HG03439 (cell line): ENCODE results near the gene OR4E1.
"Not testable (repeated sequence)": the region's sequence is repeated elsewhere in the genome, so short reads cannot be mapped to it uniquely, and the experiment has no call there.

Experiments used
- ATAC-seq: cut with Tn5 transposase; IDR thresholded peaks from one replicate; pipeline ENCODE4 v1.9.1; 2021; ENCODE audit warnings: mild to moderate bottlenecking, moderate library complexity; ENCODE audit not compliant: unreplicated experiment

The OR4E1 gene, protein sequence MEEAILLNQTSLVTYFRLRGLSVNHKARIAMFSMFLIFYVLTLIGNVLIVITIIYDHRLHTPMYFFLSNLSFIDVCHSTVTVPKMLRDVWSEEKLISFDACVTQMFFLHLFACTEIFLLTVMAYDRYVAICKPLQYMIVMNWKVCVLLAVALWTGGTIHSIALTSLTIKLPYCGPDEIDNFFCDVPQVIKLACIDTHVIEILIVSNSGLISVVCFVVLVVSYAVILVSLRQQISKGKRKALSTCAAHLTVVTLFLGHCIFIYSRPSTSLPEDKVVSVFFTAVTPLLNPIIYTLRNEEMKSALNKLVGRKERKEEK

DNA sequence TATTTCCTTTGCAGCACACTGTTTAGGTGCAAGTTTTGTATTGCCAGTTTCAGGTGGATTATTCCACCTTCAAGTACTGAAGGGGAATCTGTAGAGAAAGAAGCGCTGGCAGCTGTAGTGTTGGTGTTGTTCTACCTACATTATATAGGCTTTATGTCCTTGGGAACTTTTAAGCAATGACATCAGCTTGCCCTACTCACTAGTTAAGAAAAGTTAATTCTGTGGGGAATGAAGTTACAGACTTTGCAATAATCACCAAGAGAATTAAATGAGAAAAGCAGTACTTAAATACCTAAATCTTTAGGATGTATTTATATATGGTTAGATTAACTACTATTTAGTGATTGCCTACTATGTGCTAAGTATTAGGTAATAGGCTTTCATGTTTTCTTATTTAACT lies at the start of gene OR4E1:
Gene OR4E1, minus strand, starts transcription at position 101 of the 400 bp plus-strand sequence. CDS start 2,883 bp downstream, outside the sequence.
- no peak for ATAC-seq

GRCh38 chr14:21721504-21721903 lies 47.9 kb upstream of the OR4E1 start:
- ATAC-seq, result no peak

GRCh38 chr14:21719841-21720240 lies 46.2 kb upstream of the OR4E1 start:
- no peak for ATAC-seq

DNA sequence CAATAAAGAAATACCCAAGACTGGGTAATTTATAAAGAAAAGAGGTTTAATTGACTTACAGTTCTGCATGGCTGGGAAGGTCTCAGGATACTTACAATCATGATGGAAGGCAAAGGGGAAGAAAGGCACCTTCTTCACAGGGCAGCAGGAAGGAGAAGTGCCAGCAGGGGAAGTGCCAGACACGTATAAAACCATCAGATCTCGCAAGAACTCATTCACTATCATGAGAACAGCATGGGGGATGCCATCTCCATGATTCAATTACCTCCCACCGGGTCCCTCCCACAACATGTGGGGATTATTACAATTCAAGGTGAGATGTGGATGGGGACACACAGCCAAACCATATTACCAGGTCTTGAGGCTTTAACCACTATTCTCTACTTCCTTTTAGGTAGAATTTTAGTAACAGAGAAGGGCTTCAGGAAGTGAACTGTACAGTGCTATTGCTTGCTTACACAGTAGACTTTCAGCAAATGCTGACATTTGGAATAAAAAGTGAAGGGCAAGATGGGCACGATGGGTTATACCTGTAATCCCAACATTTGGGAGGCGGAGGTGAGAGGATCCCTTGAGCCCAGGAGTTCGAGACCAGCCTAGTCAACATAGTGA lies 40.8 kb upstream of the OR4E1 start:
- no peak for ATAC-seq

DNA sequence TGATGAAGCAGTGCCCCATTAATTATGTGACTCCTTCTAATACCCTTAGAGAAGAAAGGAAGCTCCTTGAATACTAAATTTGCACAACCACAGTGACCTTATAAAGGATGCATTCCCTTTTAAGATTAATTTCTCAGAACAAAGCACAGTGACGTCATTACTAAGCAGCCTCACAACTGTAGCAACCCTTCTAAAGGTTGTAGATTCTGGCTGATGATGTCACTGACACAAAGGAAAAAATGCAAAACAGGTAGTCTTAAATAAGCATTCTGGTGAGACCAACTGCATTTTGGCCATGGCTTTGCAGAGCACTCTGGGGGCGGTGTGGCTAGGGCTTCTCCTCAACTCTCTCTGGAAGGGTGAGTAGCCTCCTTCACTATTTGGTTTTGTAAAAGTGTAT lies 38.4 kb upstream of the OR4E1 start:
- ATAC-seq, result no peak

DNA sequence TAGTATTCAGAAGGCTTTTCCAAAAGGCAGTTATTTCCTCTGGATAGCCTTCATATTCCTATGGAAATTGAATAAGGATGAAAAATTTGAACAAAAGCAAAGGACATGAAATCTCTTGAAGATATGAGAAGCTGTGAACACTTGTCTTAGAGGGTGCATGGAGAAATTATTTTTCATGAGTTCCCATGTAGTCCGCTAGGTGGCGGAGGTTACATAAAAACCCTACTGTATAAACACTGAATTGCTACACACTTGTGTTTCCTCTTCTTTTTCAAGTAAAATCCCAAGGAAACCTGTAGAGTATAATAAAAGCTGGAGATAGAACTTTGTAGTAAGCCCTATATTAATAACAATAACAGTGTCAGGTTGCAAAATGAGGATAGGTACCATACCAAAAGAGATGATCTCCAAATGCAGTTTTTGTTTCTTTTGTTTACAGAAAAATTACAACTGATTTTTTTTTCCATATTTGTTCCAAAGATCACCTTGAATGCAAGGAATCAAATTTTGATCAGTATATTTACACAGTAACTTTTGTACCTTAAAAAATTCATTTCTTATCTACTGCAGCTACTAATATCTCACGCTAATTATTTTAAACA lies 37.8 kb upstream of the OR4E1 start:
- ATAC-seq, result peak; percentile 67

- ATAC-seq, result no peak
These were observed 30.7 kb upstream of the OR4E1 start for GRCh38 chr14:21704338-21704737.

DNA sequence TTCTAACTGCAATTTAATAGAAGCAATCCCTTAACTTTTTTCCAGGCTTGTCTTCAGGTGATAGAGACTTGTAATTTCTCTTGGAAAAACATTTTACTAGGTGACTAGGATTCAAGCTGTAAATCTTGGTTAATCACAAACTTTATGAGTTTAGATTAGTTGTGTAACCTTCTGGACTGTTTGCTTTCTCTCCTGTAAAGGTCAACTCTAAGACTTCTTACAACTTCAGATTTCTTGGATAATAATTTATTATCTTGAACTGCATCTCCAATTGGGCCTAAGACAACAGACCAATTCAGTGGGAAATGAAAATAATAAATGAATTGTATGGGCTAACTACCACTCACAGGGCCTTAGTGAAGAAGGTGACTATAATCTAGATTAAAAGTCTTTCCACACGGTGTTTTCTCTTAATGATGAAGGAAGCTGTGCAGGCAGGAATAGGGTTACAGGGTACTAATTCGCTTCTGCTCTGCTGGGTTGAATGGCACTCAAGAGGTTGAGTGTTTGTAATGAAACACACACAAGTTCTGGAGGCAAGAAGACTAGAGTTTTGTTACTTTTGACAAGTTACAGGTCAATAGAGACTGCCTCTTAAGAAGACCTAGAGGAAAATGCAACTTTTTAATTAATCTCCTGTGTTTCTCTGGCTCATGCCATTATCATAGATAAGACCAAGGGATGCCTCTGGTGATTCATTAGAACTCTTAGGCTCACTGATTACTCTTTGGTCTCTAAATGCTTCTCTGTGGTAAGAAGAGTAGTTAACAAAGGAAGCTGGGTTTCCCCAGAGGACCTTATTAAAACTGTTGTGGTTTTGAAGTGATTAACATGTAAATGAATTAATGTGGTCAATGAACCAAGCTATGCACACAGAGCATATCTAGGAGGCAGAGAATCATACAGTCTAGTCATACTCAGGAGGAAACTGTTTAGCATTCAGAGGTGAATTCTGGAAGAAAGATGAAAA lies 30.0 kb upstream of the OR4E1 start:
- no peak for ATAC-seq

- ATAC-seq, result no peak
These were observed 28.7 kb upstream of the OR4E1 start for GRCh38 chr14:21702316-21702715.

GRCh38 chr14:21699551-21699950 lies 25.9 kb upstream of the OR4E1 start:
- ATAC-seq, result no peak

- not testable (repeated sequence) for ATAC-seq
These were observed 24.9 kb upstream of the OR4E1 start for GRCh38 chr14:21698538-21698937.

DNA sequence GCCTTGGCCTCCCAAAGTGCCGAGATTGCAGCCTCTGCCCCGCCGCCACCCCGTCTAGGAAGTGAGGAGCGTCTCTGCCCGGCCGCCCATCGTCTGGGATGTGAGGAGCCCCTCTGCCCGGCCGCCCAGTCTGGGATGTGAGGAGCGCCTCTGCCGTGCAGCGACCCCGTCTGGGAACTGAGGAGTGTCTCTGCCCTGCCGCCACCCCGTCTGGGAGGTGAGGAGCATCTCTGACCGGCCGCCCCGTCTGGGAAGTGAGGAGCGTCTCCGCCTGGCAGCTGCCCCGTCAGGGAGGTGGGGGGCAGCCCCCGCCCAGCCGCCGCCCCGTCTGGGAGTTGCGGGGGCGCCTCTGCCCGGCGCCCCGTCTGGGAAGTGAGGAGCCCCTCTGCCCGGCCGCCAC lies 24.0 kb upstream of the OR4E1 start:
- not testable (repeated sequence) for ATAC-seq

DNA sequence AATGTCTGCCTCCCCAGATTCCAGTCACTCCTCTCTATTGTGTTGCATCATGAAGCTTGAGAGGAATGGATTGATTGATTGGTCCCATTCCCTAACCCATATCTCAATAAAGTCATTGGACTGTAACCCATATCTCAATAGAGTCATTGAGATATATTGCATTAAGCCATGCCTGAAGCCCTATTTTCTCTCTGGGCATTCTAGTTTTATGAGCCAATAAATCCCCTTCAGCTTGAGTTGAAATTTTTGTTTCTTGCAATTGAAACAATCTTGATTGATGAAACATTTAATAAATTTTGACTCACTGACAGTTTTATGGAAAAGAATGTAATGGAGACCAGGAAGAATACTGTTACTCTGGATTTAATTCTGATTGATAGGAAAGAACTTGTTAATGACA lies 20.8 kb upstream of the OR4E1 start:
- ATAC-seq, result no peak

DNA sequence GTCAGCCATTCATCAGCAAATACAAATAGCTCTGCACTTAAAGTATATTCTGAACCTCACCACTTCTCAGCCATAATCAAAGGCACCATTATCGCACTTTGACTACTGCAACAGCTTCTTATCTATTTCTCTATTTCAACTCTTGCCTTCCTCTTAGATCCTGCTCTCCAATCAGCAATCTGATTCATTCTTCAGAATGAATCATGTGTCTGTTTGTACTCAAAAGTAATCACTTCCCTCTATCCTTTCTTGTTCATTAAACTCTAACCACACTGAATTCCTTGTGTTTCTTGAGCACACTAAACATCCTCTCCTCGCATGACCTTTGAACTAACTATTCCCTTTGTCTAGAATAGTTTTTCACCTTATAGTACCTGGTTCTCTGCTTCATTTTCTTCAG lies 12.8 kb upstream of the OR4E1 start:
- no peak for ATAC-seq

DNA sequence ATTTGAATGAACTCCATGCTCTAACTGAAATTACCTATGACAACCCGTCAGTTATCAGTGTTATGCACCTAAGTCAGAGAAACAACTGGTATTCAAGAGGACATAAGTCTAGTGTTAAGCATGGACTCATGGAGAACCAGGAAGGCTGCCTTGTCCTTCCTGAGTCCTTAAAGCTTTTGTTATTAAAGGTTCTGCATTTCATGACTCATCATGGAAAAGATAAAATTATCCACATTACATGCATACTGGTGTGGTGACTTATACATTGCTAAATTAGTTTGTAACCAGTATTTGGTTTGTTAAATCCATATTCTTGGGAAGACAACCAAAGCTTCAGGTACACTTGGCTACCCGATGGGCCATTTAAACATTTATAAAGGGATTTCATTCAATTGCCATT lies 6.5 kb upstream of the OR4E1 start:
- ATAC-seq, result no peak

DNA sequence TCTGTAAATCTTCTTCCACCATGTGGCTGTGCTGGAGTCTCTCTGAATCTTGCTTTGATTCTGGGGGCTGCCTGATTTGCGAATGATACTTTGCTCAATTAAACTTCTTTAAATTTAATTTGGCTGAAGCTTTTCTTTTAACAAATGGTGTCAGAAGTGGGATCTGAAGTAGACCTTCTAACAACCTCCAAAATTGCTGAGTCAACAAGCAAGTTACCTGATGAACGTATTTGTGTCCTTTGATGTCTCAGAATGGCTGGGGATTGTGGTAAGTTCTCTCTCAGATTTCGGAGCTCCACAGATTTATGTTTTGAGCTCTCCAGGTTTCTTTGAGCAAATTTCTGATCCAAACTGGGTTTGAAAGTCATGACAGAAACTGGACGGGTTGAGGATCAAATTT lies 1.9 kb upstream of the OR4E1 start:
- ATAC-seq, result no peak

DNA sequence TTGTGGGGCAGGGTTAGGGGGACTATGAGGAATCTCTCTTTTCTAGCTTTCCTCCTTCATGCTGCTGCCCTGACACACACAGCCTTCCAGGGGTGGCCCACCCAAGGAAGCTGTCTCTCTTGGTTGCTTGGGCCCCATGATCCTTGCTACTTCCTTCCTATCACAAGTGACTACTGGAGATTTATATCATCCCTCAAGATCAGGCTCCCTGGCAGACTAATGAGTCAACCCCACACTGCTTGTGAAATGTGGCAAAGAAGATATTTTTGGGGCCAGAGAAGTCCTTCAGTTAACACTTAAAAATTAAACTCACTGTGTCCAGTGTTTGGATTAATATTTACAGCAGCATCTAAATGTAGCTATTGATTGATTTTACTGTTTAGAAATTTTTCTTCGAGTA lies 1.5 kb downstream of the OR4E1 start:
- ATAC-seq, result no peak

DNA sequence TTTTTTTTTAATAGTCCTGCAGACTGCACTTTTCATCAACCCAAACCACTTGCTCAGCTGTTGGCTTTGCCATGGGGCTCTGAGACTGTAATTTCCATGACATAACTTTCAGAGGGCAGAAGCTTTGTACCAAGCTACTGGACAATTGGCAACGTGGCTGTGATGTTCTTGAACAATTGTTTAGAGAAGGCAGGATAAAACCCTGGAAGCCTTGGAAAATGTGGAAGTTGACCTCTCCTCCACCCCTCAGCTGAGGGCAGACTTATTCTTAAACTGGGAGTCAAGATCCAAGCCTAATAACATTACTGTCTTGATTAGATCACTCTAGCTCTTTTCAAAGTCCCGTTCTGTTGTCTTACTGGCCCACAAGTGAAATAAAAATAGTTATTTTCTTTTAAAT lies 2.2 kb downstream of the OR4E1 start:
- ATAC-seq, result no peak

GRCh38 chr14:21669284-21669683 lies 4.3 kb downstream of the OR4E1 start:
- no peak for ATAC-seq

DNA sequence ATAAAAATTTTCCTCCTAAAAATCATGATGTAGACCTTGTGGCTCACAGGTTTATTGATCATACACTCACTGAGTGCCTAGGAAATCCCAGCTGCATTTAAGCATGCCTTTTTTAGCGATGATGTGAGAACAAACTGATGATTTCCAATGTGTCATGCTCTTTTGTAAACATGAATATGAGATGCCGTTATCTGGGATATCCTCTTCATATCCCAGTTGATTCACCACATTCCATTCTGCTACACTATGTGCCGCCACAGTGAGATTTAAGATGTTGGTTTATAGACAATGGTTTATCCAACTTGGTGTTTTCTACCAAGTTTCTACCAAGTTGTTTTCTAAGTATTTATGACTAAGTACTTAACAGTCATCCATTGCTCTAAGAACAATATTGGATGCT lies 5.2 kb downstream of the OR4E1 start:
- no peak for ATAC-seq

DNA sequence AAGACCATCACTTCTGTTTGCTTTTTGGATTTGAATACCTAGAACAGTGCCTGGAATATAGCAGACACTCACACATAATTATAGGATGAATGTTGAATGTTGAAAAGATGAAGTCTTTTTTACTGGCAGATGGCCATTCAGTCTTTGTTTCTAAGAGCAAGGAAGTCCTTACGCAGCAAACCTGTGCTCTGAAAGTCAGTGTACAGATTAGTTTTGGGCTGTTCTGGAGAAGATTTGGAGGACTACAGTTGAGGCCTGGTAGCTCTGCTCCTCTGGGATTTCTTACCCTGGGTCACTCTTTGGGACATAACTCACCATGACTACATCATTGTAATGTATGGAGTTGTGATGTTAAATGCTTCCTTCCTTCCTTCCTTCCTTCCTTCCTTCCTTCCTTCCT lies 16.6 kb downstream of the OR4E1 start:
- ATAC-seq, result no peak
